Esophagus muscularis mucosa (tissue), 4 donors: ENCODE data around the gene SAMD4B. TPM values are rescaled to one million over a fixed set of nuclear protein-coding genes. Genes with fewer than 3 reads are reported as not detected.

Source experiments
- DNase-seq: peaks from one replicate; pipeline ENCODE4 v3.0.0-alpha.2; 2017; ENCODE audit errors: extremely low spot score
- H3K27ac ChIP-seq, 4 donors: fragments of 200-600 bp; sonication (generic); replicated peaks in 1 of 4; 1 replicate in 3 of 4; 2 replicates in 1 of 4; pipeline ENCODE4 v1.5.1; 2016 to 2019; ENCODE audit warnings: mild to moderate bottlenecking in 1 of 4
- H3K27me3 ChIP-seq, 4 donors: fragments of 200-600 bp; sonication (generic); one replicate each; pipeline versions ENCODE4 v1.5.1 to v1.6.0; 2016 to 2019
- H3K36me3 ChIP-seq, 4 donors: fragments of 200-600 bp; sonication (generic); one replicate each; pipeline ENCODE4 v1.5.1; 2016 to 2019
- H3K4me1 ChIP-seq, 4 donors: fragments of 200-600 bp; sonication (generic); one replicate each; pipeline ENCODE4 v1.5.1; 2016 to 2019
- H3K4me3 ChIP-seq, 4 donors: fragments of 200-600 bp; sonication (generic); 1 replicate in 2 of 4; 2 replicates in 2 of 4; pipeline ENCODE4 v1.5.1; 2016 to 2019; ENCODE audit warnings: mild to moderate bottlenecking in 4 of 4, moderate library complexity in 1 of 4
- H3K9me3 ChIP-seq, 4 donors: fragments of 200-600 bp; sonication (generic); 1 replicate in 3 of 4; 2 replicates in 1 of 4; pipeline ENCODE4 v1.5.1; 2016 to 2019
- EP300 ChIP-seq: sonication (generic); formaldehyde crosslinking; IDR thresholded peaks from one replicate; pipeline ENCODE4 v1.6.1; 2017; ENCODE audit warnings: antibody characterized with exemption
- POLR2A ChIP-seq: fragments of 450-650 bp; IDR thresholded peaks from one replicate; pipeline ENCODE4 v1.6.1; 2017; ENCODE audit warnings: antibody characterized with exemption, moderate library complexity, mild to moderate bottlenecking, low read depth
- POLR2AphosphoS5 ChIP-seq, 2 donors: sonication (generic); formaldehyde crosslinking; IDR thresholded peaks; one replicate each; pipeline ENCODE4 v1.6.1; 2017; ENCODE audit warnings: antibody characterized with exemption in 2 of 2
- WGBS: methylation state at CpG from one replicate; pipeline ENCODE4 v1.1.5; 2018; 5-methylcytosine and 5-hydroxymethylcytosine counted together
- intact Hi-C: fragments of 100-400 bp; cut with DNase I; formaldehyde crosslinking; loops from one replicate; pipeline ENCODE4 v1.15.1; 2023
- total RNA-seq, 4 donors: library from RNA; depleted of rRNA; stranded (reverse); fragments of >200 nt; gene quantifications; one replicate each; pipeline versions ENCODE4 v1.1.0 to v1.2.1, GENCODE V29; 2016
- TF ChIP-seq, protein P1 (sequence below), 3 experiments: fragments of 200-600 bp in 2 of 3; fragments of 450-650 bp in 1 of 3; sonication (generic) in 2 of 3; IDR thresholded peaks; one replicate each; pipeline ENCODE4 v1.5.1; 2017 to 2019; ENCODE audit warnings: antibody characterized with exemption in 3 of 3, mild to moderate bottlenecking in 2 of 3, moderate library complexity in 1 of 3

Gene SAMD4B
- total RNA-seq, 4 donors from 2014 or later: 59.8 to 138 (median 104) TPM

- TF ChIP-seq POLR2A (no peak), EP300 (no peak), POLR2AphosphoS5 (IDR thresholded peaks at IDR 0.05) (no peak)
- TF ChIP-seq, protein P1, sequence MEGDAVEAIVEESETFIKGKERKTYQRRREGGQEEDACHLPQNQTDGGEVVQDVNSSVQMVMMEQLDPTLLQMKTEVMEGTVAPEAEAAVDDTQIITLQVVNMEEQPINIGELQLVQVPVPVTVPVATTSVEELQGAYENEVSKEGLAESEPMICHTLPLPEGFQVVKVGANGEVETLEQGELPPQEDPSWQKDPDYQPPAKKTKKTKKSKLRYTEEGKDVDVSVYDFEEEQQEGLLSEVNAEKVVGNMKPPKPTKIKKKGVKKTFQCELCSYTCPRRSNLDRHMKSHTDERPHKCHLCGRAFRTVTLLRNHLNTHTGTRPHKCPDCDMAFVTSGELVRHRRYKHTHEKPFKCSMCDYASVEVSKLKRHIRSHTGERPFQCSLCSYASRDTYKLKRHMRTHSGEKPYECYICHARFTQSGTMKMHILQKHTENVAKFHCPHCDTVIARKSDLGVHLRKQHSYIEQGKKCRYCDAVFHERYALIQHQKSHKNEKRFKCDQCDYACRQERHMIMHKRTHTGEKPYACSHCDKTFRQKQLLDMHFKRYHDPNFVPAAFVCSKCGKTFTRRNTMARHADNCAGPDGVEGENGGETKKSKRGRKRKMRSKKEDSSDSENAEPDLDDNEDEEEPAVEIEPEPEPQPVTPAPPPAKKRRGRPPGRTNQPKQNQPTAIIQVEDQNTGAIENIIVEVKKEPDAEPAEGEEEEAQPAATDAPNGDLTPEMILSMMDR (IDR thresholded peaks at IDR 0.05): no peak
- Histone ChIP-seq H3K9me3 (no peaks in the 10 kb centered on the region), H3K36me3 (peaks cover 0 to 25% (median 9%) of the 10 kb centered on the region in 4 donors), H3K27ac (no peak overlapping the region), H3K4me1 (peaks cover 4 to 17% (median 14%) of the 10 kb centered on the region in 4 donors), H3K4me3 (no peak overlapping the region), H3K27me3 (peaks cover 0 to 19% (median 0%) of the 10 kb centered on the region in 4 donors)
- no peak for DNase-seq
- intact Hi-C loops: no loop called here
- WGBS: 95% methylated on average over 4 of the region's 4 CpGs
These were observed 24.7 kb upstream of the SAMD4B start for GRCh38 chr19:39317476-39317875.

- 91% methylated on average over 5 of the region's 5 CpGs for WGBS
- DNase-seq: no peak
- intact Hi-C loops: no loop called here
- no peaks in the 10 kb centered on the region for H3K9me3 ChIP-seq
- TF ChIP-seq EP300 (no peak), POLR2A (no peak), POLR2AphosphoS5 (IDR thresholded peaks at IDR 0.05) (no peak)
- TF ChIP-seq, protein P1 (IDR thresholded peaks at IDR 0.05): no peak
- H3K27me3 ChIP-seq: peaks cover 0 to 15% (median 0%) of the 10 kb centered on the region in 4 donors
- H3K27ac ChIP-seq: no peak overlapping the region
- no peak overlapping the region for H3K4me3 ChIP-seq
- H3K4me1 ChIP-seq: peaks cover 4 to 17% (median 14%) of the 10 kb centered on the region in 4 donors
- peaks cover 0 to 19% (median 9%) of the 10 kb centered on the region in 4 donors for H3K36me3 ChIP-seq
These were observed 24.1 kb upstream of the SAMD4B start for GRCh38 chr19:39318071-39318470.

- H3K36me3 ChIP-seq: peaks cover 0 to 16% (median 8%) of the 10 kb centered on the region in 4 donors
- H3K9me3 ChIP-seq: no peaks in the 10 kb centered on the region
- intact Hi-C loops: no loop called here
- H3K27me3 ChIP-seq: peaks cover 0 to 13% (median 0%) of the 10 kb centered on the region in 4 donors
- no peak for DNase-seq
- no peak for TF ChIP-seq POLR2A
- H3K4me3 ChIP-seq: no peak overlapping the region
- WGBS: 96% methylated on average over 3 of the region's 4 CpGs
- no peak overlapping the region for H3K27ac ChIP-seq
- peaks cover 4 to 17% (median 14%) of the 10 kb centered on the region in 4 donors for H3K4me1 ChIP-seq
These were observed 23.5 kb upstream of the SAMD4B start for GRCh38 chr19:39318690-39319089.

- Histone ChIP-seq H3K27me3 (peaks cover 0 to 10% (median 0%) of the 10 kb centered on the region in 4 donors), H3K4me3 (peak overlapping the region in 3 of 4 donors; percentile 53 to 68 (median 63)), H3K36me3 (peaks cover 0 to 10% (median 5%) of the 10 kb centered on the region in 4 donors), H3K4me1 (peaks cover 4 to 17% (median 14%) of the 10 kb centered on the region in 4 donors), H3K9me3 (no peaks in the 10 kb centered on the region), H3K27ac (no peak overlapping the region)
- TF ChIP-seq, protein P1 (IDR thresholded peaks at IDR 0.05): no peak
- no peak for TF ChIP-seq POLR2AphosphoS5 (IDR thresholded peaks at IDR 0.05)
- TF ChIP-seq EP300: no peak
- TF ChIP-seq POLR2A: no peak
- intact Hi-C loops: no loop called here
- WGBS: 71% methylated on average over 5 of the region's 5 CpGs
- no peak for DNase-seq
These were observed 22.9 kb upstream of the SAMD4B start for GRCh38 chr19:39319098-39319891.

GRCh38 chr19:39319892-39320248, 22.4 kb upstream of the SAMD4B start:
- no peak overlapping the region for H3K27ac ChIP-seq
- TF ChIP-seq, protein P1 (IDR thresholded peaks at IDR 0.05): no peak
- no peak for TF ChIP-seq EP300
- TF ChIP-seq POLR2A: no peak
- TF ChIP-seq POLR2AphosphoS5 (IDR thresholded peaks at IDR 0.05): no peak
- no peaks in the 10 kb centered on the region for H3K9me3 ChIP-seq
- H3K27me3 ChIP-seq: peaks cover 0 to 10% (median 0%) of the 10 kb centered on the region in 4 donors
- H3K4me3 ChIP-seq: peak overlapping the region; percentile 53 to 68 (median 60)
- no peak for DNase-seq
- peaks cover 0 to 4% (median 2%) of the 10 kb centered on the region in 4 donors for H3K36me3 ChIP-seq
- 25% methylated on average over 7 of the region's 16 CpGs for WGBS
- H3K4me1 ChIP-seq: peaks cover 4 to 17% (median 14%) of the 10 kb centered on the region in 4 donors
- intact Hi-C loops: loop anchor here (10.0 kb wide), 2 partner anchors 135 to 355 kb away; no protein-coding TSS in a partner anchor
